Ascending aorta (tissue), 2 donors: ENCODE measurements around the gene DUSP16. TPM values are rescaled to one million over a fixed set of nuclear protein-coding genes. Genes with fewer than 3 reads are reported as not detected.

ENCODE experiments used
- DNase-seq, 2 donors: peaks; one replicate each; pipeline ENCODE4 v3.0.0-alpha.2; 2019; ENCODE audit warnings: low spot score in 2 of 2
- H3K27ac ChIP-seq, 2 donors: fragments of 200-600 bp; sonication (generic); one replicate each; pipeline ENCODE4 v1.5.1; 2016 to 2017; ENCODE audit warnings: mild to moderate bottlenecking in 1 of 2
- H3K27me3 ChIP-seq: fragments of 200-600 bp; sonication (generic); one replicate; pipeline ENCODE4 v1.5.1; 2017
- H3K36me3 ChIP-seq, 2 donors: fragments of 200-600 bp; sonication (generic); one replicate each; pipeline ENCODE4 v1.5.1; 2016
- H3K4me1 ChIP-seq, 2 donors: fragments of 200-600 bp; sonication (generic); one replicate each; pipeline ENCODE4 v1.5.1; 2016 to 2017; ENCODE audit warnings: mild to moderate bottlenecking in 1 of 2
- H3K4me3 ChIP-seq, 2 donors: fragments of 200-600 bp; sonication (generic); one replicate each; pipeline ENCODE4 v1.5.1; 2016 to 2017; ENCODE audit warnings: mild to moderate bottlenecking in 1 of 2
- H3K9me3 ChIP-seq, 2 donors: fragments of 200-600 bp; sonication (generic); one replicate each; pipeline ENCODE4 v1.5.1; 2016
- CTCF ChIP-seq, 3 experiments: fragments of 200-600 bp in 2 of 3; fragments of 450-650 bp in 1 of 3; sonication (generic) in 2 of 3; IDR thresholded peaks; one replicate each; pipeline ENCODE4 v1.5.1; 2016 to 2019; ENCODE audit warnings: antibody characterized with exemption in 3 of 3, mild to moderate bottlenecking in 1 of 3, moderate library complexity in 1 of 3
- intact Hi-C: fragments of 100-400 bp; cut with DNase I; formaldehyde crosslinking; loops from one replicate; pipeline ENCODE4 v1.15.1; 2023
- total RNA-seq: library from RNA; depleted of rRNA; stranded (reverse); fragments of >200 nt; gene quantifications from one replicate; pipeline ENCODE4 v1.1.0, GENCODE V29; 2016

DUSP16 gene
- total RNA-seq, 1 donor from 2014 or later: 54.8 TPM

- no peaks in the 10 kb centered on the region for H3K4me1 ChIP-seq
- intact Hi-C loops: no loop called here
- no peak for DNase-seq
- H3K36me3 ChIP-seq: peaks cover 0 to 27% of the 10 kb centered on the region in 2 donors
- H3K9me3 ChIP-seq: no peaks in the 10 kb centered on the region
- TF ChIP-seq CTCF (IDR thresholded peaks at IDR 0.05): no peak
- H3K4me3 ChIP-seq: no peak overlapping the region
- no peak overlapping the region for H3K27ac ChIP-seq
- H3K27me3 ChIP-seq: no peaks in the 10 kb centered on the region
Observed at GRCh38 chr12:12521044-12521485, 41.6 kb downstream of the DUSP16 start.

GRCh38 chr12:12520273-12520672, 42.4 kb downstream of the DUSP16 start:
- TF ChIP-seq CTCF (IDR thresholded peaks at IDR 0.05): no peak
- DNase-seq: no peak
- intact Hi-C loops: no loop called here

GRCh38 chr12:12519354-12519998, 43.2 kb downstream of the DUSP16 start:
- H3K4me1 ChIP-seq: no peaks in the 10 kb centered on the region
- H3K4me3 ChIP-seq: no peak overlapping the region
- intact Hi-C loops: no loop called here
- TF ChIP-seq CTCF (IDR thresholded peaks at IDR 0.05): no peak
- no peak for DNase-seq
- no peaks in the 10 kb centered on the region for H3K9me3 ChIP-seq
- no peak overlapping the region for H3K27ac ChIP-seq
- H3K27me3 ChIP-seq: no peaks in the 10 kb centered on the region
- peaks cover 0 to 27% of the 10 kb centered on the region in 2 donors for H3K36me3 ChIP-seq

More at GRCh38 chr12:12520273-12520672, 42.4 kb downstream of the DUSP16 start:
- H3K9me3 ChIP-seq: no peaks in the 10 kb centered on the region
- no peaks in the 10 kb centered on the region for H3K27me3 ChIP-seq
- H3K4me1 ChIP-seq: no peaks in the 10 kb centered on the region
- no peak overlapping the region for H3K4me3 ChIP-seq
- no peak overlapping the region for H3K27ac ChIP-seq
- peaks cover 0 to 27% of the 10 kb centered on the region in 2 donors for H3K36me3 ChIP-seq

- H3K36me3 ChIP-seq: peaks cover 0 to 27% of the 10 kb centered on the region in 2 donors
- H3K27me3 ChIP-seq: no peaks in the 10 kb centered on the region
- TF ChIP-seq CTCF (IDR thresholded peaks at IDR 0.05): no peak
- H3K4me3 ChIP-seq: no peak overlapping the region
- intact Hi-C loops: no loop called here
- no peak overlapping the region for H3K27ac ChIP-seq
- no peaks in the 10 kb centered on the region for H3K4me1 ChIP-seq
- DNase-seq: no peak
- no peaks in the 10 kb centered on the region for H3K9me3 ChIP-seq
Observed at GRCh38 chr12:12518919-12519318, 43.7 kb downstream of the DUSP16 start.

- Histone ChIP-seq H3K27me3 (no peaks in the 10 kb centered on the region), H3K36me3 (peaks cover 0 to 27% of the 10 kb centered on the region in 2 donors), H3K4me3 (no peak overlapping the region), H3K27ac (no peak overlapping the region), H3K9me3 (no peaks in the 10 kb centered on the region), H3K4me1 (peaks cover 0 to 3% of the 10 kb centered on the region in 2 donors)
- intact Hi-C loops: no loop called here
- TF ChIP-seq CTCF (IDR thresholded peaks at IDR 0.05): no peak
- no peak for DNase-seq
Observed at GRCh38 chr12:12518464-12518845, 44.2 kb downstream of the DUSP16 start.
